Common myeloid progenitor, CD34-positive (primary cell): ENCODE measurements around the gene GPX7.

Experiments used
- CTCF ChIA-PET: fragments of 350-600 bp; sonication (Branson Sonifier 250); formaldehyde crosslinking; loops from one replicate; lab custom pipeline; 2021; ENCODE audit warnings: antibody characterized with exemption; lab: Charles Lee
- POLR2A ChIA-PET: fragments of 350-600 bp; sonication (Branson Sonifier 250); formaldehyde crosslinking; loops from one replicate; lab custom pipeline; 2021; ENCODE audit warnings: antibody characterized with exemption; lab: Charles Lee
- DNase-seq, 3 donors: peaks; one replicate each; pipeline versions ENCODE4 v3.0.0 to v3.0.0-alpha.2; 2013
- H3K27ac ChIP-seq, 2 experiments: 1 replicate in 1 of 2; 2 replicates in 1 of 2; pipeline ENCODE4 v1.7.0; 2013; ENCODE audit warnings: inconsistent platforms in 2 of 2, low read length in 2 of 2, mild to moderate bottlenecking in 2 of 2, low read depth in 1 of 2, moderate library complexity in 1 of 2; ENCODE audit not compliant: severe bottlenecking in 2 of 2, insufficient read depth in 1 of 2, poor library complexity in 1 of 2
- H3K27me3 ChIP-seq, 5 experiments: replicated peaks in 2 of 5; 1 replicate in 3 of 5; 2 replicates in 2 of 5; pipeline versions ENCODE4 v1.6.1 to v1.7.0; 2013; ENCODE audit warnings: low read length in 4 of 5, mild to moderate bottlenecking in 2 of 5, moderate library complexity in 2 of 5, inconsistent platforms in 1 of 5; ENCODE audit not compliant: insufficient read depth in 5 of 5, control insufficient read depth in 4 of 5
- H3K36me3 ChIP-seq, 4 experiments: 1 replicate in 2 of 4; 2 replicates in 2 of 4; pipeline versions ENCODE4 v1.6.1 to v1.7.0; 2013; ENCODE audit warnings: low read length in 3 of 4, control low read depth in 1 of 4, mild to moderate bottlenecking in 1 of 4; ENCODE audit not compliant: control insufficient read depth in 4 of 4, insufficient read depth in 4 of 4
- H3K4me1 ChIP-seq, 4 experiments: 1 replicate in 3 of 4; 2 replicates in 1 of 4; pipeline versions ENCODE4 v1.6.1 to v1.7.1; 2013; ENCODE audit warnings: low read length in 3 of 4, mild to moderate bottlenecking in 3 of 4, control low read depth in 1 of 4, inconsistent platforms in 1 of 4, moderate library complexity in 1 of 4; ENCODE audit not compliant: control insufficient read depth in 4 of 4, insufficient read depth in 4 of 4; ENCODE audit errors: control extremely low read depth in 1 of 4
- H3K4me3 ChIP-seq, 7 experiments: 1 replicate in 4 of 7; 2 replicates in 3 of 7; pipeline versions ENCODE4 v1.5.1 to v1.7.0; 2013; ENCODE audit warnings: mild to moderate bottlenecking in 7 of 7, low read length in 6 of 7, moderate library complexity in 6 of 7, inconsistent platforms in 2 of 7, low read depth in 2 of 7, control low read depth in 1 of 7; ENCODE audit not compliant: insufficient read depth in 4 of 7, control insufficient read depth in 1 of 7; ENCODE audit errors: extremely low read depth in 1 of 7
- H3K9me3 ChIP-seq, 5 experiments: 1 replicate in 4 of 5; 2 replicates in 1 of 5; pipeline versions ENCODE4 v1.6.1 to v1.7.1; 2013; ENCODE audit warnings: low read length in 4 of 5, mild to moderate bottlenecking in 2 of 5, inconsistent platforms in 1 of 5, low read depth in 1 of 5, moderate library complexity in 1 of 5; ENCODE audit not compliant: control insufficient read depth in 4 of 5, insufficient read depth in 2 of 5; ENCODE audit errors: control extremely low read depth in 1 of 5
- WGBS: methylation state at CpG from one replicate; pipeline ENCODE4 v1.1.5; 2013; ENCODE audit not compliant: insufficient coverage; 5-methylcytosine and 5-hydroxymethylcytosine counted together

Gene GPX7

DNA sequence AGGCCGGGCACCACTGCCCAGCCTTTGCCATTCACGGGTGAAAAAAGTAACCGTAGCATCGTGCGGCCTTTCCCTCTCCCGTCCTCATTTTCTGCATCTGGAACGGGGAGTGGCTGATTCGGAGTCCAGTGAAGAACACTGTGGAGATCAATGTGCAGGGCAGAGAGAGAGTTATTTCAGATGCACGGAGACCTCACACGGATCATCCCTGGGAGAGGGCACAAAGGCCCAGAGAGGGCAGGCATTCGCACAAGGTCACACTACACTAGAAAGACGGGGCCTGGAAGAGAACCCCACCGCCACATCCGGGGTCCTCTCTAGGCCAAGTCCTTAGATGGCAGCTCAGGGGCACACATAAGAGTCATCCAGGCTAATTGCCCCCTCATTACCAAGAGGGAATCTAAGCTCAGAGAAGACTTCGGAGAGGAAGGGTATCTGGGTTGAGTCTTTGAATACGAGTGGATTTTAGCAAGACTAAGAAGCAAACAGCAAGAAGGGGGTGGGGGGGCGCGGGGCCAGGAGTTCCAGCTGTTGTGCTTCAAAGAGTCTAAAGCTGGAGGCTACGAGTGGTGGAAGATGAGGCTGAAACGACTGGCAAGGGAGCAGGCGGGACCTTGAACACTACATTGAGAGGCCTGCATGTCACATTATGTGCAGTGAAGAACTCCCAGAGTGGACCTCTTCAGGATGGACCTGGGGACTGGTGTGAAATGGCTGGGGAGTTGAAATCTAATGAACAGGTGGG is 857 bp downstream of the GPX7 start:
- peaks cover 2 to 21% (median 18%) of the 10 kb centered on the region in 4 experiments for H3K4me1 ChIP-seq
- no peak overlapping the region for H3K27ac ChIP-seq
- ChIA-PET CTCF (interaction anchor here (1.6 to 1.8 kb wide), 2 partner anchors 30 to 50 kb away, joined by 3 to 5 read pairs; partner anchors contain the start of genes SHISAL2A and TUT4), POLR2A (interaction anchor here (0.9 to 1.4 kb wide), 3 partner anchors 10 to 50 kb away, joined by 3 read pairs; partner anchors contain the start of gene TUT4)
- peak overlapping the region; percentile 48 to 76 (median 65) for H3K4me3 ChIP-seq
- no peak for DNase-seq
- peaks cover 0 to 2% (median 0%) of the 10 kb centered on the region in 5 experiments for H3K27me3 ChIP-seq
- peaks cover 2 to 22% (median 13%) of the 10 kb centered on the region in 4 experiments for H3K36me3 ChIP-seq
- WGBS, result 49% methylated on average over 20 of the region's 21 CpGs
- no peaks in the 10 kb centered on the region for H3K9me3 ChIP-seq

DNA sequence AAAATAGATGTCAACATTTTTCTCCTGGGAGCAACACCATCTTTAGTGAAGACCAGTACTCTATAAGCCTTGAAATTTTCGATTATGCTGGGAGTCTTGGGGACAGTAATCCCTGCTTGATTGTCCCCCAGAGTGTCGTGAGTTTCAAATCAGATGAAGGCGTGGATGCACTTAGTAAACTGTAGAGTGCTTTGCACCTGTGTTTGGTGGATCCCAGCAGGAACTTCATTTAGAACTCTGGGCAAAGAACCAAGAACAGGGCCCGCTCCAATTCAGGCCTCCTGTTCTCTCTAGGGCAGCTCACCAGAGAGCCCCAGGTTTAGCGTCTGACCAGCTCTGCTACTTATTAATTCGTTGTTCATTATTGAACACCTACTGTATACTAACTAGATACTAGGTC is 1.5 kb downstream of the GPX7 start:
- ChIA-PET CTCF (interaction anchor here (1.6 to 1.8 kb wide), 2 partner anchors 29 to 51 kb away, joined by 3 to 5 read pairs; partner anchors contain the start of genes SHISAL2A and TUT4), POLR2A (interaction anchor here (0.9 to 1.4 kb wide), 2 partner anchors 10 to 51 kb away, joined by 3 read pairs; partner anchors contain the start of gene TUT4)
- Histone ChIP-seq H3K4me1 (peaks cover 2 to 21% (median 18%) of the 10 kb centered on the region in 4 experiments), H3K36me3 (peaks cover 2 to 28% (median 16%) of the 10 kb centered on the region in 4 experiments), H3K27me3 (peaks cover 0 to 2% (median 0%) of the 10 kb centered on the region in 5 experiments), H3K27ac (no peak overlapping the region), H3K9me3 (no peaks in the 10 kb centered on the region), H3K4me3 (peak overlapping the region in 1 of 7 experiments; percentile 74)
- WGBS, result 84% methylated on average over 3 of the region's 6 CpGs
- DNase-seq, result no peak

DNA sequence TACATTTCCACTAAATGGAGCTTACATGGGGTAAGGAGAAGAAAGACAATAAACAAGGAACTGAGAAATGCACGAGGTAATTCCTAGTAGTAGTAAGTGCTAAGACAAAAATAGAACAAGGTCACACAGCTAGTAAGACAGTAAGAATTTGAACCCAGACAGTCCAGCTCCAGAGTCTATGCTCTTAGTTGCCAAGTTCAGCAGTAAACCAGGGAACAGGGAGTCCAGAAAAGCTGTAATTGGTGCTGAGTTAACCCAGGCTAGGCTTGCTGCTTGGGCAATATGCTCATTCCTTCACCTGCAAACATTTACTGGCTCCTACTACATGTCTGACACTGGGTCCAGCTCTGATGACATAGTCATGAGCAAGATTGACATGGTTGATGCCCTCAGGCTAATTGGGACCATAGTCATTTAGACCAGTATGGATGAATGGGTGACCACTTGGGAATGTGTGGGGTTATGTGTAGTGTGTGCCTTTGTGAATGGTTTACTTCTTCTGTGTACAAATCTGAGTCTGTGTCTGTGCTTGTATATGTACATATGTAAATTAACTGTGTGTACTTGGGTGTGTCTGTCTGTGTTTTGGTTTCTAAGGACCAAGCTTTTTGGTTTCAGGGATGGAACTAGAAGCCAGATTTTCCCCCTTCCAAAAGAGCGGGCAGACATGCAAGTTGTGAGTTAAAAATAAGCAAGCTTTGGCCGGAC is 2.0 kb downstream of the GPX7 start:
- 67% methylated on average over 1 of the region's 3 CpGs for WGBS
- CTCF ChIA-PET, result interaction anchor here (1.1 to 1.8 kb wide), 3 partner anchors 11 to 51 kb away, joined by 3 to 5 read pairs (median 5); partner anchors contain the start of genes SHISAL2A and TUT4
- no peak for DNase-seq

DNA sequence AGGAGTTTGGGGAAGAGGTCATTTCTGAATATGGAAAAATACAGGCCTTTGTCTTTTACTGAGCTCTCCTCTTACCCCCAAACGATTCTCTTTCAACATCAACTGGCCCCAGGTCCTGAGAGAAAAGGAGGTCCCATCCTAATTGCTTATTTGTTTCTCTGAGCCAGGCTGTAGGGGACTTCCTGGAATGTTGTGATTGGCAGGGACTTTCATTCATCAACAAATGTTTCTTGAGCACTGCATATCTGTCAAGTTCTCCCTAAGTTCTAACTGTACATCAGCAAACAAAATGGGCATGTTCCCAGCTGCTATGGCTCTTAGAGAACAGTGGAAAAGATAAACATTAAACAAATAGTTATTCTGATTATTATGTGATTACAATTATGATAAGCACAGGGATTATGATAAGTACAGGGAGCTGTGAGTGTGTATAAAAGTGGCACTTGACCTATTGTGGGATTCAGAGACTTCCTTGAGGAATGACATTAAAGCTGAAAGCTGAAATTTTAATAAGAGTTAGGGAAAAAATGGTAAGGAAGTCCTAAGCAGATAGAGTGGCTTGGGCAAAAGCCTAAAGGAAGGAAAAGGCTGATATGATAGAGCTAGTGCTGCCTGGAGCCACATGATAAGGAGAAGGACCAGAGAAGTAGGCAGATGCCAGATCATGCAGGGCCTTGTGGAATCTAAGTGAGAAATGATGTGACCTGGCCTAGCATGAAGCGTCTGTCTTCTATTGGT is 11.6 kb downstream of the GPX7 start:
- WGBS, result 75% methylated on average over 2 of the region's 2 CpGs
- CTCF ChIA-PET, result no interaction called here

More for the DNA sequence above, 2.0 kb downstream of the GPX7 start:
- Histone ChIP-seq H3K36me3 (peaks cover 2 to 32% (median 17%) of the 10 kb centered on the region in 4 experiments), H3K27me3 (peaks cover 0 to 2% (median 0%) of the 10 kb centered on the region in 5 experiments), H3K9me3 (no peaks in the 10 kb centered on the region), H3K27ac (no peak overlapping the region), H3K4me3 (no peak overlapping the region), H3K4me1 (peaks cover 2 to 21% (median 18%) of the 10 kb centered on the region in 4 experiments)
- POLR2A ChIA-PET, result interaction anchor here (0.6 to 1.4 kb wide), 3 partner anchors 8 to 51 kb away, joined by 3 read pairs; partner anchors contain the start of gene TUT4

DNA sequence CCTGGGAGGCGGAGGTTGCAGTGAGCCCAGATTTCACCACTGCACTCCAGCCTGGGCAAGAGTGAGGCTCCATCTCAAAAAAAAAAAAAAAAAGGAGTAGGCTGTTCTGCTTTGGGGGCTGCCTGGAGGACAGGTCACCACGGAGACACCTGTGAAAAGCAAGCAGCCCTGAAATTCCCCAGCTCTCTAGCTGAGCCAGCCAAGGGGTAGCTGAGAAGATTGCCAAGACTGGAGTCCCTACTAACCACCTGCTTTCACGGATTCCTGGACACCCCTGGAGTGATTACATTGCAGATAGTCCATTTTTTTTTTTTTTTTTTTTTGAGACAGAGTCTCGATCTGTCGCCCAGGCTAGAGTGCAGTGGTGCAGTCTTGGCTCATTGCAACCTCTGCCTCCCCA is 12.5 kb downstream of the GPX7 start:
- H3K9me3 ChIP-seq, result no peaks in the 10 kb centered on the region
- H3K27ac ChIP-seq, result no peak overlapping the region
- no peak for DNase-seq
- peaks cover 0 to 2% (median 1%) of the 10 kb centered on the region in 4 experiments for H3K4me1 ChIP-seq
- peaks cover 0 to 5% (median 0%) of the 10 kb centered on the region in 4 experiments for H3K36me3 ChIP-seq
- POLR2A ChIA-PET, result no interaction called here
- H3K27me3 ChIP-seq, result no peaks in the 10 kb centered on the region
- 97% methylated on average over 4 of the region's 5 CpGs for WGBS
- H3K4me3 ChIP-seq, result no peak overlapping the region
- CTCF ChIA-PET, result no interaction called here

More for the DNA sequence above, 11.6 kb downstream of the GPX7 start:
- Histone ChIP-seq H3K4me3 (no peak overlapping the region), H3K36me3 (peaks cover 0 to 8% (median under 1%) of the 10 kb centered on the region in 4 experiments), H3K4me1 (peaks cover 0 to 2% (median 1%) of the 10 kb centered on the region in 4 experiments), H3K9me3 (no peaks in the 10 kb centered on the region), H3K27ac (no peak overlapping the region), H3K27me3 (no peaks in the 10 kb centered on the region)
- POLR2A ChIA-PET, result interaction anchor here (0.7 to 1.5 kb wide), 3 partner anchors 10 to 20 kb away, joined by 3 read pairs; no protein-coding TSS in a partner anchor
- DNase-seq, result peak; percentile 48 to 54 (median 48)

DNA sequence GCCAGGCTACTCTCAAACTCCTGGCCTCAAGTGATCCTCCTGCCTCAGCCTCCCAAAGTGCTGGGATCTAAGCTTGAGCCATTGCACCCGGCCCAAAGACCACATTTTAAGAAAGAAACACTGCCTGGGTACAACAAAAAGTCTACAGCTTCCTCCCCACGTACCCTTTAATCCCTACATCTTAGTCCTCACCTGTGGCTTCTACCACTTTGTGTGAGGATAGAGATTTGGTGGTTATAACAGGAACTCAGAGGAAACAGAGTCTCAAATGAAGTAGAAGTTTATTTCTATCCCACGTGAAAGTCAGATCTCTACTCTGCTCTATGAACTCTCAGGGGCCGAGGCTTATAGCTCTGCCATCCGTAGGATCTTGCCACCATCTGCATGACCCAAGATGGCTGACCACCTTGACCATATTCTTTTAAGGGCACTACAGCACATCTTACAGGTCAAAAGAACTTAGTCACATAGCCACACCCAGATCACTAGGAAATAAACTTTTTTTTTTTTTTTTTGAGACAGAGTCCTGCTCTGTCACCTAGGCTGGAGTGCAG is 13.4 kb downstream of the GPX7 start:
- ChIA-PET POLR2A (no interaction called here), CTCF (no interaction called here)
- Histone ChIP-seq H3K27me3 (no peaks in the 10 kb centered on the region), H3K27ac (no peak overlapping the region), H3K36me3 (peaks cover 0 to 2% (median 0%) of the 10 kb centered on the region in 4 experiments), H3K4me1 (peaks cover 0 to 2% (median 1%) of the 10 kb centered on the region in 4 experiments), H3K9me3 (peaks cover 0 to under 1% (median 0%) of the 10 kb centered on the region in 5 experiments), H3K4me3 (no peak overlapping the region)
- 100% methylated on average over 3 of the region's 5 CpGs for WGBS
- no peak for DNase-seq
